Stimulated activated CD4-positive, alpha-beta T cell treated with anti-CD3 and anti-CD28 coated beads, TNF-alpha, amount 100 ng/mL, for 1 hour (primary cell): ENCODE measurements around the gene C3.

ENCODE experiments used
- DNase-seq, 3 donors: peaks; one replicate each; pipeline ENCODE4 v3.0.0-alpha.2; 2020; ENCODE audit warnings: low read depth in 3 of 3, low spot score in 1 of 3

Gene C3

DNA sequence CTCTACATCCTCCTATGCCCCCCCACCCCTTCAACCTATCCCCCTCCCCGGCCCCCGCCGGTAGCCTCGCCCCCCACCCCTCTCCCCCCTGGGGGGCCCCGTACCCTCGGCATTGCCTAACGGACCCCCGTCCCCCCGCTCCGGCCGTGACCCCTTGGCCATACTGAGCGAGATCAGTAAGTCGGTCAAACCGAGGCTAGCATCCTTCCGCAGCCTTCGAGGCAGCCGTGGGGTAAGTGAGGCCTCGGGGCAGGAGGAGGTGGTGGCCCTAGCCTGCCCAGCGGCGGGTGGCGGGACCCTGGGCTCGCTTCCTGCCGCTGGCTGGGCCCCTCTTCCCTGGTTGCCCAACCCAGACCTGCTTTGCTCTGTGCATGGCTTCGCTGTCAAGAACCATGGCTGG is 25.5 kb upstream of the C3 start:
- DNase-seq = no peak

DNA sequence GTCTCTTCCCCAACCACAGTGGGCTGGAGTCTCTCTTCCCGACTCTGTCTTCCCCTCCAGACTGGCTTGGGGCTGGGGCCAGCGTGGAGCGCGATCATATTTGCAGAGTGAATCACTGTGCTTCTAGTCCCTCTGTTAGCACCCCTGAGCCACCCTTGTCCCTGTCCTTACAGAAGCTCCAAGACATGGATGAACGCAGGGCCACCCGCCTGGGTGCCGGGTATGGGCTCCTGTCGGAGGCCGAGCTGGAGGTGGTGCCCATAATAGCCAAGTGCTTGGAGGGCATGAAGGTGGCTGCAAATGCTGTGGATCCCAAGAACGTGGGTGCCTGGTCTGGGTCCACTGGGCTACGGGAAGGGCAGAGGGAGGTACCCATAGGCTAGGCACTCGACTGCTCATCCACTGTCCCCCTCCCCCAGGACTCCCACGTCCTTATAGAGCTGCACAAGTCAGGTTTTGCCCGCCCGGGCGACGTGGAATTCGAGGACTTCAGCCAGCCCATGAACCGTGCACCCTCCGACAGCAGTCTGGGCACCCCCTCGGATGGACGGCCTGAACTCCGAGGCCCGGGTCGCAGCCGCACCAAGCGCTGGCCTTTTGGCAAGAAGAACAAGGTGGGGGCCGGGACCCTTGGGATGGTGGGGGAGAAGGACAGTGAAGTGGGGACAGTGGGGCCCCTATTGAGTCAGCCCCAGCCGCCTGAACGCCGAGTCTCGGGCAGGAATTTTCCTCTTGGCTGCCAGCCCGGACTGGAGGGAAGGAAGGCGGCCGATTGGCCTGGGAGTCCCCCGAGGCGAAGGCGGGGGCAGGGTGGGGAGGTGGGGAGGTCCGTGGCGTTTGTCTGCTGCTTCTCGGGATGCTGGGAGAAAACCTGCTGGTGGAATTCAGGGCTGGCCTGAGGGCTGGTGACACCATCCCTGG is 24.2 kb upstream of the C3 start:
- no peak for DNase-seq

DNA sequence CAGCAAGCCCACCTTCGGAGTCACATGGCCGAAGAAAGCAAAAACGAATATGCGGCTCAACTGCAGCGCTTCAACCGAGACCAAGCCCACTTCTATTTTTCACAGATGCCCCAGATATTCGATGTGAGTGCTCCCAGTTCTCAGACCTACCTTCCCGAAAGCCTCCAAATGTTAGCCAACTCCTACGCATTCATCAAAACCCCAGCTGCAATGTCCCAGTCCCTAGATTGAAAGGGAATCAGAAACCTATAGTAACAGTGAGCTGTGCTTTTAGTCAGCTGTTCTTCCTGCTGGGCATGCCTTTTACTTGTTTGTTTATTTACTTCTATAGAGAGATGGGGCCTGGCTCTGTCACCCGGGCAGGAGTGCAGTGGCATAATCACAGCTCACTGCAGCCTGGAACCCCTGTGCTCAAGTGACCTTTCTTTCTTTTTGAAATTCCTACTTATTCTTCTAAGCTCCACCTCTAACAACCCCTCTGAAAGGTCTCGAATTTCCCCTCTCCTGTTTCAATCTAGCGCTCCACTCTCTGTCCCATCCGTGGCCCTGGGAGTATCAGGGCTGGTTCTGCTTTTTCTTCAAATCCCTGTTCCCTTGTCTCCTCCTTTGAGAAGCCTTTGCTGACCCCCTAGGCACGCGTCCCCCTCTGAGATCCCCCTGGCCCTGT is 23.4 kb upstream of the C3 start:
- DNase-seq = no peak

DNA sequence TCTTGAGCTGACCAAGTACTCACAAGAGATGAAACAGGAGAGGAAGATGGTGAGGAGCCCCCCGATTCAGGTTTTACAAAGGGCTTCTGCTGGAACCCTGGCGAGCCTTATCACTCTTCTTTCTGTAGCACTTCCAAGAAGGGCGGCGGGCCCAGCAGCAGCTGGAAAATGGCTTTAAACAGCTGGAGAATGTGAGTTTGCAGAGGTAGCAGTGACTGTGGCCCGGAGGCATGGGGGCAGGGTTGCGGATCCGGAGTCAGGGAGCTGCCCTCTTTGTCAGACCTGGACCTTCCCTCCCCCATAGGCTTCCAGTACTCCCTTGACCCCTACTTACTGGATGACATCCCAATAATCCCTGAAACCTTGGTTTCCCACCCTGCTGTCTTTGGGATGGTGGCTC is 22.6 kb upstream of the C3 start:
- no peak for DNase-seq

DNA sequence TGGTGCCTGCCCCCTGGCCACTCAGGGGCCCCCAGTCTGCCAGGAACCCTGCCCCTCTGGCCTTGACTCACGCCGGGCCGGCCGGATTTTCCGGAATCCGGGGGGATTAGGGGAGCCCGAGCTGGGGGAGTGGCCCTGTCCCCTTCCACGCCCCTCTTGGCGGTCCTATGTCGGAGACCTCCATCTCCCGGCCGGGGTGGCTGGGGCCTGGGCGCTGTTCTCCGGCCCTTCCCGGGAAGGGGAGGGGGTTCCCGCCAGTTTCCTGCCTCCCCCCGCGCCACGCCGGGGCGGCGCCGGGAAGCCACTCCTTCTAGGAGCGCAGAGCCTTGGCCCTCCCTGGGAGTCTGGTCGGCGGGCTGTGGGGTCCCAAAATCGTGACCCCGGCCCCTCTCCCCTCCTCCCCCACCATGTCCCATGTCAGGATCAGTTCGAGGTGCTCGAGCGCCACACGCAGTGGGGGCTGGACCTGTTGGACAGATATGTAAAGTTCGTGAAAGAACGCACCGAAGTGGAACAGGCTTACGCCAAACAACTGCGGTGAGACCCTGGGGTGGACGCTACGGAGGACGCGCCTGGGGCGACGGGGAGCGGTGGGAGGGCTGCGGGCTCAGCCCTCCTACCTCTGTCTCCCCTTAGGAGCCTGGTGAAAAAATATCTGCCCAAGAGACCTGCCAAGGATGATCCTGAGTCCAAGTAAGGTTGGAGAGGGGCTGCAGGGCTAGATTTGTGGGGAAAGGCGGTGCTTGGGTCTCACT is 20.3 kb upstream of the C3 start:
- DNase-seq = no peak

DNA sequence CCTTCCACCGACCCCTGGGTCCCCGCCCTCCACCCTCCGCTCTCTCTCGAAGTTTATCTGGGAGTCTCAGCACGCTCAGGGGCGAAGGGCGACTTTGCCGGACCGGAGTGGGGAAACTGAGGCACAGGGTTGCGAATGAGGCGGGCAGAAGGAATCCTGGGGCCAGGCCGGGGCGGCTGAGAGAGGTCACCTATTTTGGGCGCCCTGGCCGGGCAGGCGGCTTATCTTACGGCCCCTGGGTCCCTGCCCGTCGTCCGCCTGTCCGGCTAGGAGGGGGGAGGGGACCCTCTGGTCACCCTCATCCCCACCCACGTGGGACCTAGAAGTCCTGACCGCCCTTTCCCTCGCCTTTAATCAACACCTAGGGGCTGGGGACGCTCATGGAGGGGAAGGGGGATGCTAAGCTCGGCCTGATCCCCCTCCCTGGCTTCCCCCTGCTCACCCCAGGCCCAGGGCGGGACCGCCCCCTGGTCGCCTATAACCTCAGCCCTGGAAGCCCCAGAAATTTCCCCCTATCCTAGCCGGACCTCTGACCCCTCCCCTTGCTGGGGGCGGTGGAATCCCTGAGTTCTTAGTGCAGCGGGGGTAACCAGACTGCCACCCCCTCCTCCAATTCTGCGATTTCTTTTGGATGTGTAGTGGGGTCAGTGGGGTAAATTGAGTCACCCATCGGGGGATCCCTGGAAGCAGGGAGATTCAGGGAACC is 19.6 kb upstream of the C3 start:
- no peak for DNase-seq

DNA sequence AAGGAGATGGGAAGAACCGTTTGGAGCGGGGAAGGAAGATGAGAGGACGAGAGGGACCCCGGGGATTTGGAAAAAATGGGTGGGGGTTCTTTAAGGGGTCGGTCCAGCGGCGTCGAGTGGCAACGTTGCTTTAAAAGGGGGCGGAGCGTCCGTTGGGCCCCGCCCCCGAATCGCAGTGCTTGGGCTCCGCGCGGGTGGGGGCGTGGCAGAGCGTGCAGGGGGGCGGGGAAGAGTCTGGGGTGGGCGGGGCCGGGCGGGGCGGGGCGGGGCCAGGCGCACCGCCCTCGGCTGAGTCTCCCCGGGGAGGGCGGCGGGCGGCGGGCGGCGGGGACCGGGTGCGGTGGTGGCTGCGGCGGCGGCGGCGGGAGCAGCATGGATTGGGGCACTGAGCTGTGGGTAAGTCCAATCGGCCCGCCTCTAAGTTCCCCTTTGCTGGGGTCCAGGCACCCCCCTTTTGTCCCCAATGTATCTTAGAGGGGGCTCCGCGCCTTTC is 19.0 kb upstream of the C3 start, which contains the start of gene TRIP10:
Gene TRIP10 (plus strand): TSS at position 291 of the 493 bp plus-strand sequence. CDS start 82 bp downstream, at position 373.
- DNase-seq = peak; percentile 56 to 78 (median 77)

DNA sequence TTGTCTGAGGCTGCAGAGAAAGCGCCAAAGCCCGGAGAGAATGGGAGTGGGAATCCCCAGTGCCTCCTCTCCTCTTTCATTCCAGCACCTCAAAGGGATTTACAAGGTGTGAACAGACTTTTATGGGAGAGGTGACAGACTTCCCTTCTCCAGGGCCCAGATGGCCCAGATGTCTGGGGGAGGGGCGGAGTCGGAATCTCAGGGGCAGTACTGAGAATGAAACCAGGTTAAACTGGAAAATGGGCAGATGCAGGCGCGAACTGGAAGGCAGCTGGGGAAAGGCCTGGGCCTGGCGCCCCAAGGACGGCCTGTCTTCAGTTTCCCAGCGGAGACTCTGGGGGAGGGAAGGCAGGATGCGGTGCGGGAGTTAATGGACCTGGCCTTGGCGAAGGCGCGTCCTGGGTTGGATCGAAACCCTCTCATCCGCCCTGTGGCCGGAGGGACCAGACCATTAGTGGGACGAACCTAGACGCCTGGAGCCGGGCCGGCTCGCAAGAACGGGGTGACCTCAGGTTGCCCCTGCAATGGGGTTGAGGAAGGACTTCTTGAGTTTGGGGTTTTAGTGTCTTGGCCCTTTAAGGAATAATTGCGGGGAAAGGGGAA is 18.4 kb upstream of the C3 start:
- peak in 1 of 3 donors; percentile 24 for DNase-seq

DNA sequence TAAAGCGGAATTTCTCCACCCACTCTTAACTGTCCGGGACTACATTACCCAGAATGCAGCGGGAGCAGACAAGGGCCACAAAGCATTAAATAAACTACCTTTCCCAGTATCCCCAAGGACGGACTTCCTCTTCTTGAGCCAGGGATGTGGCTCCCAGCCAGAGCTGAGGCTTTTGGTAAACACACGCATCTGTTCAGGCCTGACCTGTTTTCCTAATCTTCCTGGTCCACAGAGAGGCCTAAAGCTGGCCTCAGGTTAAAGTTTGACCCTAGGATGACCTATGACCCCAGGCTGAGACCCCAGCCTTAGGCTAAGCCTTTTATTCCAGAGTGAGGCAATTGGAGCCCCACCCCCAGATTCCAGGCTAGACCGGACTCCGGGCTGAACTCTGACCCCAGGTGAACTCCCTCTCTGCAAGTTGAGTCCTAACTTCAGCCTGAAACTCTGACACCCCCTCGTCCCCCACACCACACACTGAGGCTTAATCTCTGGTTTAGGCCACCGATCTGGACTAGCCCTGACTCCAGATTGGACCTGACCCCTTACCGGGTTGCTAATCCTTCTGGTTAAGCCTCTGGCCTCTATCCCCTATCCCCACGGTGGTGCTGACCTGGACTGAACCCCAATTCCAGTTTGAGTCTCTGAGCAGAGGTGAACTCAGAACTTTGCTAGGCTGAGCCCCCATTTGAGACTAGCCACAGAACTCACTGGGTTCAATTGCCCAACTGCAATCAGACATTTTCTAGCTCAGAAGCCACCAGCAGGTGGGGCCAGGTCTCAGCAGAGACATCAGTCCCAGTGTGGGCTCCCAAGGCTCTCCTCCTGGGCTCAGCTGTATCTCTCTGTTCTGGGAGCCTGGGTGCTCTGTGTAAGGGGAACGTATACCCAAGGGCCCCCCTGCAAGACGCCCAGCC is 17.7 kb upstream of the C3 start:
- peak; percentile 23 to 58 (median 57) for DNase-seq

DNA sequence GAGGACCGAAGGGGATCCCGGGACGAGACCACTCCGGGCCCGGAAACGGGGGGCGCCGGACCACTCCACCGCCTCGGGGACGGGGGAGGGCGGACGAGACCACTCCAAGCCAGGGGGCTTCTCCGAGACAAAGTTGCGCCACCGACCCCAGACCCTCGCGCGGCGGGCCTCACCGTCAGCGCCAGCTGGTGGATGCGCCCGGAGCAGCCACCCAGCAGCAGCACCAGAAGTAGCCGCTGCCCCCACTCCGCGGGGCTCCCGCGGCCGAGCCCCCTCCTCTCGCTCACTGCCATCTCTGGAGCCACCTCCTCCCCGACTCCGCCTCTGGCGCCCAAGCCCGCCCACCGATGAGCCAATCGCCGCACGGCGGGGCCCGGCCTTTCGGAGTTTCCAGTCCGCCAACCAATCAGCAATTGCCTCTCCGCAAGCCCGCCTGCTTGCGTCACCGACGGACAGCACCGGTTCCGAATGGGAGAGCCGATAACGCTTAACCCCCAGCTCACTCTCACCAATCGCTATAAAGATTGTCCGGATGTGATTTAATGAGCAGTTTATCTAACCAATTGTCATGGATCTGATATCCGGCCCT is 16.9 kb upstream of the C3 start, which contains the start of gene GPR108:
Gene GPR108 (minus strand): TSS at position 297 of the 589 bp plus-strand sequence. CDS start 4 bp downstream, at position 293.
- DNase-seq = peak; percentile 97 to 99 (median 98)

DNA sequence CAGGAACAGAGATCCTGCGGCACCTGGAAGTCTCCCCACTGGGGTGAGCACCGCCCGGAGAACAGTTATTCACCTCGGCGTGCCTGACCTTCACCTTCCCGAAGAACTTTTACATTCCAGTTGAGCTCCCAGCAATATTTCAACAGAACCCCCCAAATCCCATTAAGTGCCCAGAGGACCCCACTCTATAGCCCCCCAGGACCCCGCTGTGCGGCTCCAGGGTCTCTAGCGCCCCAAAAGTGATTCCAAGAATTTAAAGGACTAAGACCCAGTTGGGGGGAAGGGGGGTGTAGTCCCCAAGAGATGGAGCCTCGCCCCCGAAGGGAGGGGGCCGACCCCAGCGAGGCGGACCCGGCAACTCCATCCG is 16.4 kb upstream of the C3 start:
- DNase-seq = no peak

DNA sequence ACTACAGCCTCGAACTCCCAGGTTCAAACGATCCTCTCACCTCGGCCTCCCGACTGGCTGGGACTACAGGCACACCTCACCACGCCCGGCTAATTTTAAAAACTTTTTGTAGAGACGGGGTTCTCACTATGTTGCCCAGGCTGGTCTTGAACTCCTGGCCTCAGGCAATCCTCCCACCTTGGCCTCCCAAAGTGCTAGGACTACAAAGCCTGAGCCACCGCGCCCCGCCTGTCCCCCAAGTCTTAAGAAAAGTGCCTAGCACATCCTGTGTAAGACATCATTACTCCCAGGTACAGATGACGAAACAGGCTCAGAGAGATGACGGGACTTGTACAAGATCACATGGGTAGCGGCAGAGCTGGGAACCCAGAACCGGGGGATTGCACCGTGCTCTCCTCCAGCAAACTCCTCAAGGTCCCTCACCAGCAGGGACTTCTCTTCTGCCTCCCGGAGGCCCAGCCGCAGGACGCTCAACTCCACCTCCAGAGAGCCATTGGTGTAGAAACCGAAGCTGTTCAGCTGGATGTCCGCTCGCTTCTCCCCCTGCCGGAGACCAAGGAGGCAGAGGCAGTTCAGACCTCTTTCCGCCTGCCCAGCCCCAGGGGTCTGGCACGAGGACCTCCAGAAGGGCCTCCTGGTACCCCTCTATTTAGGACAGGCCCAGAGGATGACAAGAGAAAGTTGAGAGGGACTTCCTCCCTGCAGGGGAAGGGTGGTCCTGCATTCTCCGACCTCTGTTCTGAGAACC is 15.9 kb upstream of the C3 start:
- DNase-seq = peak; percentile 35 to 47 (median 36)

DNA sequence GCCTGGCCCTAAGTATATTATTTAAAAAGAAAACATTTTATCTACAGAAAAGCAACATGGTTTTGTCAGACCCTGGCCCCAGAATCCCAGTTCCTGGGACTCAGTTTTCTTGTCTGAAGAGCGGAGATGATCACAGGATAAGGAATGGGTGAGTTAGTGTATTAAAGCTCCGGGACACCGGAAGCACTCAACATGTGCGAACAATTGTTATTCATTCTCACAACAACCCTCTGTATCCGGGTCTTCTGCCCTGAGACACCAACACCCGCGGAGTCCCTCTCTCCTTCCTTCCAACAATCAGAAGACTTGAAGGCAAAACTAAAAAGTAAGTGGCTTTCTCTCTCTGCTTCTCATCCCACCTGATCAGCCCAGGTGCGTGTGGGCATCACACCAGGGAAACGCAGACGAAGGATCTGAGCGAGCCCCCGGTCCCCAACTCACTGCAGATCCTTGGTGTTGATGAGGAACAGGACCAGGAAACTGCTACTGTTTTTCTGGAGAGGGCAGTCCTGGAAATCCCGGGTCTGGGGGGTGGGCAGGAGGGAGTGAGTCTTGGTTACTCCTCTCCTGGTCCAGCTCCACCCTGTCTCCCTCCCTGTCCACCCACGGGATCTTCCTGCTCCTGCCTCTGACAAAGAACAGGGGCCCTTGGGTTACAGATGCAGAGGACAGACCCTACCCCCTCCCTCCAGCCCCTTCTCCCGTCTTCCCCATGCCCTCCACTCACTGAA is 14.9 kb upstream of the C3 start:
- DNase-seq = no peak

DNA sequence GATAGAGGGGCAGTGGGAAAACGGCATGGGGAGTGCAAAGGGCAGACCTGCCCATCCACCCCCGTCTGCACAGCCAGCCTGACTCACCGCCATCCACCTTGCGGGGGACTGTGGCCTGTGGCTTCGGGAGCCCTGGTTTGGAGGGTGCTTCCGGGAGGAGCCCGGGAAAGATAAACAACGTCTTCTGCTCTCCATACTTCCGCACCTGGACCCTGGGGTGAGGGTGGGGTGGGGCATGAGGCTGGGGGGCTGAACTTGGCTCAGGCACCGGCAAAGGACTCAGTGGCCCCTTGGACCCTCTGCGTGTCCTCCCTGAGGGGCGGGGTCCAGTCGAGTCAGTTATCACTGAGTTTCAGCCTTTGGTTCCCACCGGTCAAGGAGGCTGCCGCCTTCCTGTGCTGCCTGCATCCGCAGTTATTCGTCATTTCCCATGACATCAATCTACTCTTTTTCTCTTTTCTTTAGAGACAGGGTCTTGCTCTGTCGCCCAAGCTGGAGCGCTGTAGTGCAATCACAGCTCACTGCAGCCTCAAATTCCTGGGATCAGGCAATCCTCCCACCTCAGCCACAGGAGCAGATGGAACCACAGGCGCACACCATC is 13.7 kb upstream of the C3 start:
- no peak for DNase-seq

DNA sequence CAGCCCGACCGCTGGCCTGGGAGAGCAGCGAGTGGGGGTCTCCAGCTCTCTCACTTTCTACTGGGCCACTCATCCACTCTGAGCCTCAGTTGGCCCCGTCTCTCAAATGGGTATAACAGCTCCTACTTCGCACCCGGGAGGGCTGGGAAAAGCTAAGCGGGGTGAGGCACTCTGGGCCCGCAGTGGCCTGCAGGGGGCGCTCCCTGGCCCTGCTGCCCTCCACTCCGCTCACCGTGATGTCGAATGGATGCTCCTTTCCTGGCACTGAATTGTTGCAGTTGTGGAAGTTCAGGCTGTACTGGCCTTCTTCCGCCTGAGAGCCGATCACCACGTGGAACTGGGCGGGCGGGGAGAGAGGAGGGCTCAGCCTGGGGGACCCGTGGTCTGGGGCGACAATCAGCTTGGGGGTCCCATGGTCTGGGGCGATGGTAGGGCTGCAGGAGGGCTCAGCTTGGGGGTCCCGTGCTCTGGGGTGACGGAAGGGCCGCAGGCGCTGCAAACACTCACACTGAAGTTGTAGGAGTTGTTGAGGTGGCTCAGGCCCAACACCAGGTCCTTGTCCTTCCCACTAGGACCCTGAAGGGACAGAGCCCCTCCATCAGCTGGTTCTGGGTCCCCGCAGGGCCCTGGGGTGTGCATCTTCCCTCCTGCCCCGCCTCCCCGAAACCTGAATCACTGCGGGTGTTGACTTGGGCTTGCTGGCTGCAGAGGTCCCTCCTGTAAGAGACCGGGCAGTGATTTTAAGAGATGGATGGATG is 13.1 kb upstream of the C3 start:
- DNase-seq = no peak

DNA sequence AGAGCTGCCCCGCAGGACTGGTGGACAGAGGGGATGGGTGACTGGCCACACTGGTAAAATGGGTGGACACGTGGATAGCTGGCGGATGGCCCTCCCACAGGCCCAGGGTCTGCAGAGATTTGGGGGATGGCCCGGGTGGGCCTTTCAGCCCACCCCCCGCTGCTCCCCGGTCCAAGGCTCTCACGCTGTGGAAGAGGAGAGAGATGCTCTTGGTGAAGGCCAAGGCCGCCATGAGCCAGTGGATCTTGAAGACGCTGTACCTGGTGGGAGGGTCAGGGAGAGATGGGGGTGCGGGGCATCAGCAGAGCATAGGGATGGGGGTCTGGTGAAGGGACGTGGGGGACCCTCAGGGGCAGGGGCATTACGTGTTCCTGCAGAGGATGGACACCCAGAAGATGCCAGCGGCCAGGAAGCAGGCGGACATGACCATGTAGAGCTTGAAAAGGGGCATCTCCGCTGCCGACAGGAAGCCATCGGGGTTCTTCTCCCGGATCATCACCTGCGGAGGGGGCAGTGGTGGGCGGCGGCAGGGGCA is 12.4 kb upstream of the C3 start:
- DNase-seq = no peak
